Measurements from ENCODE around the gene DOCK8.
"Not testable (repeated sequence)": the region's sequence is repeated elsewhere in the genome, so short reads cannot be mapped to it uniquely, and the experiment has no call there.

DOCK8 gene

GRCh38 chr9:224582-225520, 10.2 kb downstream of the DOCK8 start:
- DNase-seq: no peak

GRCh38 chr9:227860-228259, 13.2 kb downstream of the DOCK8 start:
- peak; percentile 73 to 77 for DNase-seq

- no peak for DNase-seq
Observed at GRCh38 chr9:228929-229695, 14.4 kb downstream of the DOCK8 start.

DNA sequence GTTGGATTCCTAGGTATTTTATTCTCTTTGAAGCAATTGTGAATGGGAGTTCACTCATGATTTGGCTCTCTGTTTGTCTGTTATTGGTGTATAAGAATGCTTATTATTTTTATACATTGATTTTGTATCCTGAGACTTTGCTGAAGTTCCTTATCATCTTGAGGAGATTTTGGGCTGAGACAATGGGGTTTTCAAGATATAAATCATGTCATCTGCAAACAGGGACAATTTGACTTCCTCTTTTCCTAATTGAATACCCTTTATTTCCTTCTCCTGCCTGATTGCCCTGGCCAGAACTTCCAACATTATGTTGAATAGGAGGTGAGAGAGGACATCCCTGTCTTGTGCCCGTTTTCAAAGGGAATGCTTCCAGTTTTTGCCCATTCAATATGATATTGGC, 17.0 kb downstream of the DOCK8 start:
- not testable (repeated sequence) for DNase-seq

DNA sequence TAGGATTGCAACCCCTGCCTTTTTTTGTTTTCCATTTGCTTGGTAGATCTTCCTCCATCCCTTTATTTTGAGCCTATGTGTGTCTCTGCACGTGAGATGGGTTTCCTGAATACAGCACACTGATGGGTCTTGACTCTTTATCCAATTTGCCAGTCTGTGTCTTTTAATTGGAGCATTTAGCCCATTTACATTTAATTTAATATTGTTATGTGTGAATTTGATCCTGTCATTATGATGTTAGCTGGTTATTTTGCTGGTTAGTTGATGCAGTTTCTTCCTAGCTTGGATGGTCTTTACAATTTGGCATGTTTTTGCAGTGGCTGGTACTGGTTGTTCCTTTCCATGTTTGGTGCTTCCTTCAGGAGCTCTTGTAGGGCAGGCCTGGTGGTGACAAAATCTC, 19.0 kb downstream of the DOCK8 start:
- DNase-seq: not testable (repeated sequence)

- no peak for DNase-seq
Observed at GRCh38 chr9:237141-237857, 22.6 kb downstream of the DOCK8 start.

DNA sequence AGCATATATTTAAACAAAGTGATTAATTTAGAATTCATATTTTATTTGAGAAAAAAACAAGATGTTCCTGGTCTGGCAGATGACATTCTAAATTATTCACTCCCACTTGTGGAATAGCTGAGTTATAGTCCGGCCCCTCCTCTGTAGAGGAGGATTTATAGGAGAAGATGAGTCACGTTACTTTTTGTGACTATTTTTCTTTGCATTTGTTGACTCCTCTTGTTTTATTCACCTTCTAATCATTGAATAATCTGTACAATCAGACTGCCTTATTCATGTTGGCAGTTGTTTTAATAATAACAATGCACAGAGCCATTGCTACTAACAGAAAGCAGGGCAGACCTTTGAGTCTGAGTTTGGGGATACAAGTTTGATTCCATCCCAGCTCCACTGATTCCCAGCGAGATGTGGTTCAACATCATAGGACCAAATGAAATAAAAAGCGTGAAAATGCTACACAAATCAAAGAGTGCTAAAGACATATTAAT, 23.2 kb downstream of the DOCK8 start:
- no peak for DNase-seq

DNA sequence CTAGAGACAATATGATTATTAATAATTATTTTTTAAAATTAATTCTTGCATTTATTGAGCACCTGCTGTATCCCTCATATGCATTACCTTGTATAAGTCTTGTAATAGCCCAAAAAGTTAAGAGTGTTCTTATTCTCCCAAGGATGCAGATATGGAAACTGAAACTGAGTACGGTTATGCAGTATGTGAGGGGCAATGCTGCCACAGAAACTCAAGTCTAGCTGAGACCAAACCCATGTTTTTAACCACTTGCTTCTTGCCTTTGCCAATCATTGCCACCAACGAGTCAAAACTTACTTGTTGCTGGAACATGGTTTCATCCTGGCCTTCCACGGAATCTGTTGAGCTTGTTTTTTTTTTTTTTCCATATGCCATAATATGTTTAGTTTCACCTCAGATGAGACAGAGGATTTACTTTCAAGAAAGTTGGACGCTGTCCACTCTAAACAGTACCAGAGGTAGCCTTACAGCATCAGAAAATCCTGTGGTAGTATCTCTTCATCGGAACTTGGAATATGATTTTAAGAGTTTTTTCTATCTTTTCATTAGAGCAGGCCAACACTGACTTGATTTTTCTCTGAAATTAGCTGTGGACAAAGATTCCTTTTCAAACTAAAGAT, 27.9 kb downstream of the DOCK8 start:
- no peak for DNase-seq

- no peak for DNase-seq
Observed at GRCh38 chr9:248278-248961, 33.8 kb downstream of the DOCK8 start.

DNA sequence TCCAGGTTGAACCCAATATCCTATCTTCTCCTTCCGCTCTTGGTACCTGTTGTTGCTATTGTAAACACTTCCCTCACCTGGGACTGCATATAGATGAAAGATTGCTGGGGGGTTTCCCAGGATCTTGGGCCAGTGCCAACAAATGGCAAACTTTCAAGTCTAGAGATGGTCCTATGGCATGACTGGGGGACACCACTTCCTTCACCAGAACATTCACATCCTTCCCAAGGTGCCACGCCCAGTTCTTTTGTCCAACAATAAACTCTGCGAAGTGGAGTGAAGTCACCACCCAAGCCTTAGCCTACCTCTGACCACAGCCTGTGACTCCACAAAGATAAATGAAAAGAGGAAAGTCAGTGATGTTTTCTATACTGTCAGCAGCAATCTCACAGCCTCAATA, 34.4 kb downstream of the DOCK8 start:
- peak; percentile 21 to 23 for DNase-seq

DNA sequence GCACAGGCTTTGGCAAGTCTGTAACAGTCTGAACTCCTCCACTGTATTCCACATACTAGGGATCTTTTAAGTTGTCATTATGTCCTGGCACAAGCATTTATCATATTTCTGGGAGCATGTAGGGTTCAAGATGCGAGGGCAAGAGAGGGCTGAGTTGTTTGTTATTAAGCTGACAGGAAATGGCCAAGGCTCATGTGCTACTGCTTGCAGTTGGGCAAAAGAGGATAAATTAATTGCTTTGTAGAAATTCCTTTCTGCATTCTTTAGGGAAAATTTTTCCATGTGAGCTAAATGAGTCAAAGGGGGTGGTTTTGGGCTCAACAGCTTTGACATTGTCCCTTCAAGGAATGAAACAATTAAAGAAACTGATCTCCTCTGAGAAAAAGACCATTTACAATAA, 35.4 kb downstream of the DOCK8 start:
- no peak for DNase-seq

- DNase-seq: no peak
Observed at GRCh38 chr9:250625-251024, 36.0 kb downstream of the DOCK8 start.

- no peak for DNase-seq
Observed at GRCh38 chr9:251398-251797, 36.7 kb downstream of the DOCK8 start.

DNA sequence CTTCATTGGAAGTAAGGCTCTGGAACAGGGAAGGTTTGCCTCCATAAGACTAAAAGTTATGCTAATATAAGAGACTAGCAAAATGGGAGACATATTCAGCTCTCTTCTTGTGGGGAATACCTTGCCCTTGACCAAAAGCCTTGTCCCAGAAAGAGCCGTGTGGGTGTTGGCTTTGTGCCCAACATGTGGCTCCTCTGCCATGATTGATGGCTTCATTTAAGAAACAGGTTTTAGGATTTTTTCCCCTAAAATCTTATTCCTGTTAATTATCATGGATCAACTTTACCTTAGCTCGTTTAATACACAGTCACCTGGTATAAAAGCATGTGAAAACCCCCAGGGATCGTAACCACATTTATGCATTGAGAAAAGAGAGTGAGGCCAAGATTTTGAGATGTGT, 38.9 kb downstream of the DOCK8 start:
- no peak for DNase-seq

GRCh38 chr9:254516-254915, 39.9 kb downstream of the DOCK8 start:
- DNase-seq: no peak

DNA sequence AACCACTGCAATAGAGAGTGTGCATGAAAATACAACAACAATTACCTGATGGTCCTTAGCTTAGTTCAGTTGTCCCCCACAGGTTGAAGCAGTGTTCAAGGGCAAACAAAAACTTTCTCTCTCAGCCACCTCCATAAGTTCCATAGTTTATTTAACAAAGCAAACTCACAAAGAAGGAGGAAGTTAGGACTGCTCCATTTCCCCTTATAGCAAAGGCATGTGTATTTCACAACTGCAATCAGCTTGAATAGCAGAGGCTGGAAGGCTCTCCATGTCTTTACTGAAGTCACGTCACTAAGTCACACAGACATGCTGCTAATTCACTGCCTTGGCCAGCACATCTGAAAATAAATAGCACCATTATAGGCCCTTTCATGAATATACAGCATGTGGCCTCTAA, 43.3 kb downstream of the DOCK8 start:
- peak; percentile 87 to 89 for DNase-seq

DNA sequence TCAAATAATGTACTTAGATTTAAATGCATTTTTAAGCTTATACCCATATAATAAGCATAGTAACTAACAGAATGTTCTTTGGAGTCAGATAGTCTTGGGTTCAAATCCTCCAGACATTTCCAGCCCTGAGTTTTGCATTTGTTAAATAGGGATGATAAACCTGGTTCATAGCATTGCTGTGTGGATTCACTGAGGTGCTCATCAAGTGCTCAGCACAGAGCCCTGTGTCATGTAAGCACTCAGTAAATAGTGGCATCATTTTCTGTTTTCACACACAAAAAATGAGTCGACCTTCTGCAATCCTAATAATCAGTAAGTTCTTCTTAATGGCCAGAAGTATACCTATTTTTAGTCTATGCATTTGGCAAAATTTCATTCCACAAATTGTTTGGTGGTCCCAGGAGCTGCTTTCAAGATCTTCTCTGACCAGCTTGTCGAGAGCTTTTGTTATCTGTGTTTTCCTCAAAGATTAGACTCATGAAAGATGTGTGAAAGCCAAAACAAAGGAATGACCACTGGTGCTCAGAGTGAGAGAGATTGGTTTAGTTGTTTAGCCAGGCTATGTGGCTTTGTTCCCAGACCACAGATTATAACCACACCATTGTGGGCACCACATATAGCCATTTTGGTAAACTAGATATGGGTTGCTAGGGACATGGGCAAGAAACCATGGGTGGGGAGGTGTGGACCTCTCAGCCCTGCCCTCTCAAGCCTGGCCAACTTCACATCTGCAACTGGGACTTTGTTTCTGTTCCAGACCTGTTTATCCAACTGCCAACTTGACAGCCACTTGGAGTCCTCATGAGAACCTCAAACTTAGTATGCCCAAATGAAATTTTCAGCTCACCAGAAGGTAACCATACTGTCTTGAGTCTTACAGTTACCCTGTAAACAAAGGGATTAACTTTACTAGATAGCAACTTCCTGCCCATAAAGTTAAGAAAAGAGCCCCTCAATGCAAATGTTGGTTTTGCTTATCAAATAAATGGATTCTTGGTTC, 45.0 kb downstream of the DOCK8 start:
- no peak for DNase-seq

GRCh38 chr9:264231-264630, 49.6 kb downstream of the DOCK8 start:
- DNase-seq: no peak

DNA sequence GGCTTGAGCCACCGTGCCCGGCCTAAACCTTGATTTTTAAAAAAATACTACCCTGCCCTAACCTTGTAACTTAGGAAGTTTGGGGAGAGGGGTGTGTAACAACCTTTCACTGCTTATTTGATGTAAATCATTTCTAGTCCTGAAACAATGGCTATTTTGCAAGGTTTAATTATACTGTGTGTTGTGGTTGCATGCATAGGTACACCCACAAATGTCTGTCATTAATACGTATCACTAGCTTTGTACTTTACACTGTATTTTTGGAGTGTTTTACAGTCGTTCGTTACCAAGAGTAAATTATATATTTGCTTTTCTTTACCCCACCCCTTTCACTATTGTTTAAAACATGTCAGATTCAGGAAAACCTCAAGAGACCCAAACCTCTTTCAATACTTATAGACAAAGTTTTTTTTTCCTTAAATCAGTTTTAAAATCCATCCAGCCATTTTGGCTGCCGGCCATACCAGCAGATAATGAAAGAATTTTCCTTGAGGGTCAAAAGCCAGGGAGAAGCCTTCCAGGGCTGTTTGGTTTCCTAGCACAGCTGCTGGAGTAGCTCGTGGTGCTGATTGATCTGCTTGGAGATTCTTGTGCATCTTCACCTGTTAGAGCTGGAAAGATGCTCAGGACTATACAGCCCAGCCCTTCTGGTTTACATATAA, 50.7 kb downstream of the DOCK8 start:
- no peak for DNase-seq

DNA sequence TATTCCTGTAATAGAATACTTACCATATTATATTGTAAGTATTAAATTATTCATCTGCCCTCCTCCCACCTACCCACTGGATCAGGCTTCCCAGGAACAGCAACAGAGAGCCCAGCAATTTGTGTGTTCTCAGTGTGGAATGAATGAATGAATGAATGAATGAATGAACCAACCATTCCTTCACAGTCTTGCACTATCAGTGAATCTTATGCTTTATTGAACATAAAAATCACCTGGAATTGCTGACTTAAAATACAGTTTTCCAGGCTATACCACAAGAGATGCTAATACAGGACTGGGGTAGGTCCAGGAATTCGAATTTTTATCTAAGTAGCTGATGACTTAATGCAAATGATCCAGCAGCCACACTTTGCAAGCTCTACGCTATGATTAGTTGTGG, 51.6 kb downstream of the DOCK8 start:
- DNase-seq: no peak

Data from inflammatory macrophage (primary cell).